NCI-H2029 (cell line): ENCODE data around the gene DDX42.

Source experiments
- DNase-seq: peaks from one replicate; lab custom pipeline; 2025; lab: John Stamatoyannopoulos, UW

Gene DDX42

DNA sequence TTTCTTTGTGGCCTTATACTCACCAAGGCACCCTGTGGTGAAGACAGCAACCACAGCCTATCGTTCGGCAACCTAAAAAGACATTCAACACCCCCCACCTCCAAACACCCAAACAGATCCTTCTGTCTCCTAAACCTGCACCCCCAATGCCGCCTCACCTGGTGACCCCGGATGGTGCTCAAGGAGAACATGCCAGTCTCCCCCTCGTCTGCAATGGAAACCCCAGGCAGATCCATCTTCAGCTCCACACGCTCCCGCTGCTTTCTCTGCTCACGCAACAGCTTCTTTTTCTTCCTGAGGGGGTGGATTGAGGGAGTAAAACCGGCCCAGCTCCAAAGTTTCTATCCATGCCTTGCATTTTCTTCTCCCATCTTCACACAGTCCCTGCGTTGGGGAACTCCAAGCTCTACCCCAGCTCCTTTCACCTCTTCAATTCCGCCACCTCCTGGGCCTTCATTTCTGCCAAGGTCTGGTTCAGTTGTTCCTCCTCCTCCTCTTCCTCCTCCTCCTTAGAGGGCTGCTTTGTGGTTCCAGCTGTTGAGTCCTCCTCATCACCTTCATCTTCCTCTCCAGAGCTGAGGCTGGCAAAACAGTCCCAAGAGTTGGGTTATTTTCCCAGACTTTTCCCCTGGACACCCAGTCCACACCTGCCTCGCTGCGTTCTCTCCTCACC lies 49.8 kb downstream of the DDX42 start:
- DNase-seq: no peak

DNA sequence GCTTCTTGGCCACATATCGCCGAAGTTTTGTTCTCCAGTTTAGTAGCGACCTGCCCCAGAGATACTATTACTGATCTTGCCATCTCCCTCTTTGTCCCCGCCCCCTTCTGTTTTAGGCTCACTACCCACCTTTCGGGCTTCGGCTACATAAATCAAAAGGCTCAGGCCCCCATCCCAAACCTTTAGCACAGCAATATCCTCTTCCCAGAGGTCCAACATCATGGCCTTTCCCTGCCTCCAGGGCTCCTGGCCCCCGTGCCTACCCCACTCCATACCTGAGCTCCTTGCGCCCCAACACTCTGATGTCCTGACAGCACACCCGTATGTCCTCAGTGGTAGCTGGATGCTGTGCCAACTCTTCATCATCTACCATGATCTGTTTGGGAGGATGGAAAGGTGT lies 50.4 kb downstream of the DDX42 start:
- DNase-seq: no peak

DNA sequence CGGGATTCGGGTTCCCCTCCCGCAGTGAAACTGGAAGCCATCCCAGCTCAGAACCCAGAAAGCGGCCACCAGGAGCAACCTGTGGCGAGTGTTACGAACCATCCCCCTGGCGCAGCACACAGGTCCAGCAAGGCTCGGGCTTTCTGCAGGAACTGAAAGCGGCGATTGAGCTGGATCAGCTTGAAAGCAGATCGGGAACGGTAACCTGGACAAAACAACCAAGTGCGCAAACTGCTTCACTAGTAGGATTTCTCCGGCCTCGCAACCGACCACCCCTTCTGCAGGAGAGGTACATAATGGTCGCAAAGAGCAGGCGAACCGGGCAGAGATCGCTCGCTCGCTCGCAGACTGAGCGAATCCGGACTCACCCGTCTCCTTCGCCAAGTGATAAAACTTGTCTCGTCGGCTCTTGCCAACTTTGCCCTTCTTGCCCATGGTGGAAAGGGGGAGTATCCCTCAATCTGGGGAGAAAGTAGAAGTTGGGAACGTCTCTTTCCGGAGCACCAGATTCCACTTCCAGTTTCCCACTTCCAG lies 52.6 kb downstream of the DDX42 start:
- no peak for DNase-seq

DNA sequence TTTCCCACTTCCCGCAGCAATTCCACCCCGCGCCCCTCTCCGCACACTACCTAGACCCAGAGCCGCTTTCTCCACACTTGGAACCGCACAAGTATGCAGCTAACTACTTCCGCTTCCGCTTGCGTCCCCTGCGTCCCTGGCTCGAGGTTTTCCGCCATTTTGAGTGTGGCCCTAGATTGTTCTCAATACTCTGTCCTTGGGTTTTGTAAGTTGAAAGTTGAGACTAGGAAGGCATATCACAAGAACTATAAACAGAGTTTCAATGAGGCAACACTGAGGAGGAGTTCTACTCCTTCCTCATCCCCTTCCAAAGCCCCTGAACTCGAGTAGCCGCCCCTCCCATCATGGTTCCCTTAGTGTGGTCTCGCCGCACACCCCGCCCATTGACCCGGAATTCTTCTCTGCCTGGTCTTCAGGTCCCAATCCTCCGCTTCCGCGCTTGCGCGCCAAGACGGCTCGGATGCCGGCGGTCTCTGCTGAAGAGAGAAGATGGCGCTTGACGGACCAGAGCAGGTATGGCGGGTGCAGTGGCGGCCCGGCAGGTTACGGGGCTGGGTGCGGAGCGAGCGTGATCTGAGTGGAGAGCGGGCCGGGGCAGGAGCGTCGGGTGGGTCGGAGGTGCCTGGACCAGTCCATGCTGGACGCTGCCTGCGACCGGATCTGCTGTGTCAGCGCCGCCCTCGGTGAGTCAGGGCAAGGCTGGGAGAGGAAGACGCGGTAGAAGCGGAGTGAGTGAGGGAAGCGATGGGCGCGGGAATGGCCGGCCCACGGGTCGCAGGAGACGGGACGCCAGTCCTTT lies 53.2 kb downstream of the DDX42 start, which contains the start of the genes FTSJ3 and PSMC5:
TSS of gene FTSJ3 (minus strand) at position 662 of the 799 bp plus-strand sequence. CDS start 761 bp downstream, outside the sequence.
TSS of gene PSMC5 (plus strand) at position 430 of the 799 bp plus-strand sequence. CDS start at position 490, 60 bp downstream.
- peak; percentile 87 for DNase-seq

DNA sequence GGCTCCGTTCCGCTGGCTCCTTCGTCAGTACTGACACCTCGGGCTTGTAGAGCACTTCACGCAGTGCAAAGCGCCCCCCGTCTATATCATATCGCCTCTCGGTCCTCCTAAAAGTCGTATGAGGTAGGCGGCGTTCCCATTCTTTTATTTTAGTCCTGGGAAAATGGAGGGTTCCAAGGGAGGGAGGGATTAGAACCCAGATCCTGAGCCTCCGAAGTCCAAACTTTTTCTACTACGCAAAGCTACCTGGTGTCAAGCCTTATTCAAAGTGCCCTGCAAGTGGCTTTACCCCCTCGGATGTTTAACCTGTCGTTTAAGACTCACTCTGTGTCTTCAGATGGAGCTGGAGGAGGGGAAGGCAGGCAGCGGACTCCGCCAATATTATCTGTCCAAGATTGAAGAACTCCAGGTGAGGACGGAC lies 53.8 kb downstream of the DDX42 start:
- no peak for DNase-seq

DNA sequence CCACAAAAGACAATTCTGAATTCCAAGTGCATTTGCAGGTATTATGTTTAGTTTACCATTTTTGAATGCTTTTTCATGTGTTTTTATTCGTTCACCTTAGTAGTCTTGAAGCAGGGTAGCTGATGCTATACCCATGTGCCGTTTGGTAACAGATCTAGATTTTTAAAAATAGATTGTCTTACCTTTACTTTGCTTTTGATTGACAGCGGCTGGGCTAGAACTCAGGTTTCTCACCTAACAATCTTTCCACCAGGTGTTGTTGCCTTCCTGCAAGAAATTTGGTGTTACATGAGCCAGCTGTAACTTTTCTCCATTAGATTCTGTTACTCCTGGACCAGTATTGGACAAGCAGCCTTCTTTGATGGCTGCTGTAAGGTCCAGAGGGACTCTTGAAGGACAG lies 55.0 kb downstream of the DDX42 start:
- no peak for DNase-seq

DNA sequence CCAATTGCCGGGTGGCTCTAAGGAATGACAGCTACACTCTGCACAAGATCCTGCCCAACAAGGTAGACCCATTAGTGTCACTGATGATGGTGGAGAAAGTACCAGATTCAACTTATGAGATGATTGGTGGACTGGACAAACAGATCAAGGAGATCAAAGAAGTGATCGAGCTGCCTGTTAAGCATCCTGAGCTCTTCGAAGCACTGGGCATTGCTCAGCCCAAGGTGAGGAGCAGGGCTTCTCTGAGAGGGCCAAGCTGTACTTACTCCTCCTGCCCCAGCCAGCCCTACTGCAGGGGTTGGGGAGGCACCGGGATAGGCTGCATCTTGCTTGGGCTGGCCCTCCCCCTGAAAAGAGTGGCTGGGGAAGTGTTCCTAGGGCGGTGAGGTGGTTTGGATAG lies 56.3 kb downstream of the DDX42 start:
- no peak for DNase-seq

DNA sequence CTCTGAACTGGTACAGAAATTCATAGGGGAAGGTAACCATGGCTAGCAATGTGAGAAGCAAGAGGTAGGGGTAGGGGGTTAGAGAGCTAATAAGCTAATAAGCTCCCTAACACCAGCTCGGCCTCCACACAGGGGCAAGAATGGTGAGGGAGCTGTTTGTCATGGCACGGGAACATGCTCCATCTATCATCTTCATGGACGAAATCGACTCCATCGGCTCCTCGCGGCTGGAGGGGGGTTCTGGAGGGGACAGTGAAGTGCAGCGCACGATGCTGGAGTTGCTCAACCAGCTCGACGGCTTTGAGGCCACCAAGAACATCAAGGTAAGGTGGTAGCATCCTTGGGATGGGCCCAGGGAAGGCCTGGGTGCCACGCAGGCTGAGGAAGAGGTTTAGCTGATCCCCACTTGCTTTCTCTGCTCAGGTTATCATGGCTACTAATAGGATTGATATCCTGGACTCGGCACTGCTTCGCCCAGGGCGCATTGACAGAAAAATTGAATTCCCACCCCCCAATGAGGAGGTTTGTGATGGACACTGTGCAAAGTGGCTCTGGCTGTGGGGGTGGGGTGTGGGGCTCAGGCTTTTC lies 57.0 kb downstream of the DDX42 start:
- no peak for DNase-seq

DNA sequence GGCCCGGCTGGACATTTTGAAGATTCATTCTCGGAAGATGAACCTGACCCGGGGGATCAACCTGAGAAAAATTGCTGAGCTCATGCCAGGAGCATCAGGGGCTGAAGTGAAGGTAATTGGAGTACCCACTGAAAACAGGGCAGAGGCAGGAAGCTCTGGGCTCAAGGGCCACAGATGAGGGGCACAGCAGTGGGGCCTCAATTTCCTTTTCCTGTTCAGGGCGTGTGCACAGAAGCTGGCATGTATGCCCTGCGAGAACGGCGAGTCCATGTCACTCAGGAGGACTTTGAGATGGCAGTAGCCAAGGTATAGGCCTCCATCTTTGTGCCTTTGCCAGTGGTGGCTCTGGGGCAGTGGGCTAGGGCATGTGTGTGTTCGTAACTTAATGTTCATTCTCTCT lies 57.5 kb downstream of the DDX42 start:
- no peak for DNase-seq

DNA sequence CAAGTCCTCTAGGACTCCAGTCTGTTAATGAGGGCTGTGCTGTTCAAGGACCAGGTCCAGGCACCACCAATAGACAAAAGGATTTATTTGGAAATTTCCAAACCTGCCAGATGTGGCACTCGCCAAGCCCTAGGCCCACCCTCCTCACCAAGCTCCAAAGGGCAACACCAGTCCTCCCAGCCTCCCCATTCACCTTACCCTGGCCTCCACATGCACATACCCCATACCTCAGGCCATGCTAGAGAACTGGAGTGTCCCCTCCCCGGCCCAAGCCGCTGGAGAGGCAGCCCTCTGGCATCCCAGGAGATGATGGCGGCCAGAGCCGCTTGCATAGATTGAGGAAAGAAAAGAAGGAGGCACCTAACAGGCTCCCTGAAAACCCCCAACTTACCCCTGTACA lies 58.0 kb downstream of the DDX42 start:
- no peak for DNase-seq

DNA sequence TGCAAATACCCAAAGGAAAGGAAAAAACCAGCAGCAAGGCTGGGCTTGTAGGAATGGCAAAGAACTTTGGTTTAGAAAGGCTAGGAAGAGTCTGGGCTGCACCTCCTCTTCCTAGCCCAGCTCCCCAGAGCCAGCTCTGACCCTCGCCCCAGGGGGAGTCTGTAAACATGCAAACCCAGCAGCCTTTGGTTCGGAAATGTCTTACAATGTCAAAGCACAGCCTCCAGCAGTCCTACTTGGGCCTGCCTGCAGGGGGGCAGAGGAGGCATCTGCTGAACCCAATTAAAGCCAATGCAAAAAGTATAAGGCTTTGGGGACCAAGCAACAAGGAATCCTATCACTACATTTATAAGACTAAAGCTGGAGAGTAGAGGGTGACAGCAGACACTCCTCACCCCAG lies 58.5 kb downstream of the DDX42 start:
- no peak for DNase-seq

DNA sequence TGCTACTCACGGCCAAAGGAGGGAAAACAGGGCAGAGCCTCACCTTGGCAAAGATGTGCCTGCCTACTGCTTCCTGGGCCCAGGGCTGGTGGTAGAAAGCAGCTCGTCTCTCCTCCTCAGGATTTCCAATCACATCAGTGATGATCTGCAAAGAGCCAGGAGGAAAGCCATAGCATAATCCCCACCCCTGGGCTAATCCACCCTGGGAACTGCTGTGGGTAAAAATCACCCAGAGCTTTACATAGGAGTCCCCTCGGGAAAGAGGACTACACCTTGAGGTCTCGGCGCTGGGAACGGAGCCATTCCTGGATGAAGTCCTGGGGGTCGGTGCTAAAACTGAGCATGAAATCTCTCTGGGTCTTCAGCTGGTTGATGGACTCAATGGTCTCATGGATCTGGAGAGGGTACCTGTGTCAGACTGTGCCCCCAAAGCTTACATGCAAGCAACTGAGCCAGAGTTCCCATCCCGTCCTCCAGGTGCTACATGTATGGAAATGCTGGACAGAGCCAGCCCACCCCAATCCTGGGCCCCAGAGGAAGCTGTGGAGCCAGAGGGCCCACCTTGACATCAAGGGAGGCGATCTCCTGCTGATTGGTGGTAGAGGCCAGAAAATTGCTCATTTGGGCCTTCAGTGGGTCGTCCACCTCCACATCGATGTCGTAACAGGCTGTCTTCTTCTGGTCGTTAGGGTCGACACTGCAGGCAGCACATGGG lies 59.2 kb downstream of the DDX42 start:
- DNase-seq: no peak

DNA sequence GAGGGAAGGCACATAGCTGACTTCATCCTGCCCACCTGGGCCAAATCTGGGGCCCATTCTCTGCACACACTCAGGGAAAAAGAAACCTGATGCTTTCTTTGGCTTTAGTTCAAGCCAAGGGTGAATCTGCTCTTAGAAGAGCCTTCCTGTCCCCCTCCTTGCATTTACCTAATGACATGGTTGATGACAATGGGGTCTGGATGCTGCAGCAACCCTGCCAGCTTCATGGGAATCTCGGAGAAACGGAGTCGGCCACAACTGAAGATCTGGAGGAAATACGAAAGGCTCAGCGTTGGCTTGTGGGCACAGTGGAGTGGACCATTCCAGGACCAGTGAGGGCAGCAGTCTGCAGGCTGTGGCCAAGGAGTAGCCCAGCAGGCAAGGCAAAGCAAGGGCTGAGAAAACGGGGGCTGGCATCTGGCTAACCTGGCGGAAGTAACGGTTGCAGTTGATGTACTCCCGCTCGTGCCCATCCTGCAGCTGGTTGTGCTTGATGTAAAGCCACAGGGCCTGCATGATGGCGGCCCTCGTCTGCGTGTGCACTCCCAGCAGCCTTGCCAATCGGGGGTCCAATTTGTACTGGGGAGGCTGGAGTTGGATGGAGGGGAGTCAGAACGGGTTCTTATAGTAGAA lies 59.9 kb downstream of the DDX42 start:
- no peak for DNase-seq

DNA sequence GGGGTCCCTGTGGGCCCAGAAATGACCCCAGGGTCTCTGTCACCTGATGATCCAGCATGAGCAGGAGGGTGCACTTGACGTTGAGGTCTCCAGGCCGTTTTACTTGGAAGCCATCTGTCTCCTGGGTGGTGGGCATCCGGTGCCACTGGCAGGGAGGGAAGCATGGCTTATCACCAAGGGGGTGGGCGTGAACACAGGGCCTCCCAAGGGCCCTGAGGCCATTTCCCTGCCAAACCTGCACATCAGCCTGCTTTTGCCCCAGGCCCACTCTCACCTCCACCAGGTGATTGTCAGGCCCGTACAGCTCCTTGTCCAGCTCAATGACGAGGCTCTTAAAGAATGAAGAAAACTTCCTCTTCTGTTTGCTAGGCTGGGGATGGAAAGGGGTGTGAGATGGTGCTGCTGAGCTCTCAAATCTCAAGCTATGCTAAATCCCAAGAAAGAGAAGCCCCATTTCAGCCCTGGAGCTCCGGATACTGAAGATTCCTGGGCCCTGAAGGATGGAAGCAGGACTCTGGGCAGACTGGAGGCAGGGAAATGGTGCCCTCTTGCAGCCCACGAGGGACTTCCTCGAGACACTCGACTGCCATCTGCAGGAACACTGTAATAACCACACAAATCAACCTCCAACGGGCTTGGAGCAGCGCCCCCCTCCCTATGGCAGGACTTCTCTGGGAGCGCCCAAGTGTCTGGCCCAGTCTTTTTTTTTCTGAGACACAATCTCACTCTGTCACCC lies 60.6 kb downstream of the DDX42 start:
- peak; percentile 11 for DNase-seq

DNA sequence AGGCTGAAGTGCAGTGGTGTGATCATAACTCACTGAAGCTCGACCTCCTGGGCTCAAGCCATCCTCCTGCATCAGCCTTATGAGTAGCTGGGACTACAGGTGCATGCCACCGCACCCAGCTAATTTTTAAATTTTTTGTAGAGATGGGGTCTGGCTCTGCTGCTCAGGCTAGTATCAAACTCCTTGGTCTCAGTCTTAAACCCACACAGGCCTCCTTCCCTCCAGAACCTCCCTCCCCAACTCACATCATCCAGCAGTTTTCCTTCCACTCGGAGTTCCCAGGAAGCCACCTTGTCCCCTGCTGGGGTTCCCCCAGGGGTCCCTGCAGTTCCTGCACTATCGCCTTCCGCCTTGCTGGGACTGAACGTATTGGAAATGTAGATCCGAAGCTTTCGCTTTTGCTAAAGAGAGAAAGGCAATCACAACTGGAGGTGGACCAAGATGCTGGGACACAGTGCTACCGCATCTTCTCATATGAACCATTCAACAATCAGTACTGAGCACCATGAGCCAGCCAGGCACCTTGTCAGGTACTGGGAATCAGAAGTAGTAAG lies 61.3 kb downstream of the DDX42 start:
- DNase-seq: no peak

DNA sequence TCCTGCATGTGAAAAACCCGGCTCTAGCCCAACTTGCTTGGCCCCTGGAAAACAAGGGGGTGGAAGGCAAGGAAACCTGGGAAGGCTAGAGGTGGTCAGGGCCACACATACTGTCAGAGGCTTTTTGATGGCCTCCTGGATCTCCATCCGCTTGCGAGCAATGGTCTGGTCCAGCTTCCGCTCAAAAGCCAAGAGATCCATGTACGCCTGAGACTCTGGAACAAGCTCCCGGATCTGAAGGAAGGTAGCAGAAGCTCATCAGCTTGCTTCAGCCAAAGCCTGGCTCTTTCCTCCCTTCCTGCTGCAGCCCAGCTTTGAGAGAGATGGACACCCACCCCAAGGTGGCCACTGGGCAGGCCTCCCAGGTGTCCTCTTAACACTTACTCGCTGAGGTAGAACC lies 62.8 kb downstream of the DDX42 start:
- DNase-seq: no peak

DNA sequence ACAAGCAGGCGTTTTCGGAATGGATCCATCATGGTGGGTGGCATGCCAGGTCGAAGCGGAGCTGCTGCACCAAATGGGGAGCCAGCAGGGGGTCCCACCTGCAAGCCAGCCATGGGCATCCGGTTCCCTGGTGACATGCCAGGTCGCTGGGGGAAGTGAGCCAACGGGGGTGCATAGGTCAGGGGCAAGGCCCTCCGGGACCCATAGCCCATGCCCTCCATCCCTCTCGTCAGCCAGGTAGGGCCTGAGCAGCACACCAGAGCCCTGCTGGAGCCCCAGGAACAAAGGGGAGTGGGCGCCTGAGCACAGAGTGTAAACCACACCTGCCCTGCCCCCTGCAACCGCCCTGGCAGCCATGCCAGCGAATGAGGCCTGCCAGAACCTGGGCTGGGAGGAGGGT lies 63.5 kb downstream of the DDX42 start:
- no peak for DNase-seq

DNA sequence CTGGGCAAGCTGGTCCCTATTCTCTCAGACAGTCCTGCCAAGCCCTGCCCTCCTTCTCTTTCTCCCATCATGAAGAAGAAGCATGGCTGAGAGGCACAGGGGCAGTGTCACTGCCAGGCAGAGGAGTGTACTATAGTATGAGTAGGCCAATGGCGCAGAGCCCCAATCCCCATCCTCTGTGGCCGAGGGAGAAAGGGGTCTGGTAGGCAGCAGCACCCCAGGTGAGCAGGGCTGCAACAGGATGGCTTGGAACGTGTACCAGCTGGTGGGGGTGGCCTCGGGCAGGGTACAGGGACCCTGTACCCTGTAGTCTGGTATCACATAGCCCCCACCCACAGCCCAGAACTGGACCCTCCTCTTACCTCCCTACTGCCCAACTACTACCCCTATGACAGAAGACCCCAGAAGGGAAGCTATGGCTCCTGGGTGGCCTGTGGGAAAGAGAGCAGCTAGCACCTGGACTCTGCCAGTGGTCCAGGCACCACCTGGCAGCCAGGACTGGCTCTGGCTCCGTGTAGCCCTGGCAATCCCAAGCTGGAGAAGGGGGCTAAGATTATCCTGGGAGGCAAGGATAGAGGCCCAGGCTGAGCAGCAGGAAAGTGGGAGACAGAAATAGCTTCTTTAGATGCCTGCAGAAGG lies 64.1 kb downstream of the DDX42 start:
- DNase-seq: no peak

DNA sequence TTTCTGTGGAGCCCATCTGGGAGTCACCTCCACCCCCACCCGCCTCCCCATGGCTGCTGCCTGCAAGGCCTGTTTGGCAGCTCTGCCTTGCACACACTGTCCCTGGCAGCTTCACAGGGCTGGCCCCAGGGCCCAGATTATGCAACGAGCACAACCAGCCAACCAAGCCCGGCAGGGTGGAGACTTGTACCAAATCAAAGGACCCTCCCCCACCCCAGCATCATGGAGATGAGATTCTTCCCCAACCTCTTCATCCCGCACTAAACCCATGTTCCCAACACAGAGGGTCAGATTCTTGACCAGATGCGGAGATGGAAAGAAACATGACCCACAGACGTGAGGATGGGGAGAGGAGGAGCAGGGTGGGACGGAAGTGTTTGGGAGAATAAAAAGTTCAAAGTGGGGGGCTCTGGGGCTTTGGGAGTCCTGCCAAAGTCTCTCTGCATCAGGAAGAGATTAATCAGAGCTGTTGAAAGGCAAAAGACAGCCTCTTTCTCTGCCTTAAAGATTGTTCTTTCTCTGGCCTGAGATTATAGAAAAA lies 64.7 kb downstream of the DDX42 start:
- no peak for DNase-seq
